ENCODE measurements around the gene FER1L5.

- TF ChIP-seq POLR2A (conservative IDR thresholded peaks at IDR 0.05), result no peak
- TF ChIP-seq GABPB1 (CRISPR knock-in tag; IDR thresholded peaks at IDR 0.05), result no peak
- TF ChIP-seq USF1 (CRISPR knock-in tag; IDR thresholded peaks at IDR 0.05), result no peak
- no peak for TF ChIP-seq FOXM1 (IDR thresholded peaks at IDR 0.05; ENCODE audit: low read depth)
- TF ChIP-seq FOXM1 (CRISPR knock-in tag; IDR thresholded peaks at IDR 0.05; ENCODE audit: low read depth), result no peak
These were observed 52.4 kb downstream of the FER1L5 start for GRCh38 chr2:96694816-96695455.
